GM18907 (cell line): ENCODE measurements around the gene CALHM6.
"Not testable (repeated sequence)": the region's sequence is repeated elsewhere in the genome, so short reads cannot be mapped to it uniquely, and the experiment has no call there.

Experiments
- ATAC-seq: cut with Tn5 transposase; IDR thresholded peaks from one replicate; pipeline ENCODE4 v1.9.1; 2021; ENCODE audit warnings: mild to moderate bottlenecking, moderate library complexity; ENCODE audit not compliant: unreplicated experiment

Gene CALHM6

DNA sequence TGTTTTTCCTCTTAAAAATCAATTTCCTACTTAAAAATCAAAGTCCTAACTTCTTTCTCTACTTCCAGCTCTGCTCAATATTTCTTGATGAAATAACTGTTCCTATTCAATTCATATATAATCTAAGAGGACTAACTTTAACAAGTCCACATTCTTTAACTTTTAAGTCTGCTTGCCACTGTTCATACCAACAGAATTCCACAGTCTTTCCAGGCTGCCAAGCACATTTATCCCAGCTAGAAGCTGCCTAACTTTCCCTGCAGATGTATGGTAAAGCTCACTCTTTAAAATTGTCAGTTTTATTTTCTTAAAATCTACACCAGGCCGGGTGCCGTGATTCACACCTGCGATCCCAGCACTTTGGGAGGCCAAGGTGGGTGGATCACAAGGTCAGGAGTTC, 11.5 kb downstream of the CALHM6 start:
- ATAC-seq = no peak

DNA sequence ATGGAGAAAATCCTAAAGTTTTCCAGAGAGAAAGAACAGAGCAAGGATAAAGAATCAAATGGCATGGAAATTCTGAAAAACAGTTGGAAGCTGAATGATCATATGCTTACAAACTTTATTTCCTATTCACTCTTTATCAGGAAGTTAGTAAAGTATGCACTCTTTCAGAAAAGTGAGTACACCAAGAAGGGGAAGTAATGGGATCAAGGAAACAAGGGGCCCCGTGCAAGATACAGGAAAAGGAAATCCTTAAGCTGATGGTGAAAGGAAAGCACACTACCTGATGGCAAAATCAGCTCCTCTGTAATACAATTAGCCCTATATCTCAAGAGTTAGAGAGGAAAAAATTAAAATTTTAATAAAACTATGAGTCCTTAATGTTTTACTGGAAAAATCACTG, 14.0 kb downstream of the CALHM6 start:
- ATAC-seq = no peak

DNA sequence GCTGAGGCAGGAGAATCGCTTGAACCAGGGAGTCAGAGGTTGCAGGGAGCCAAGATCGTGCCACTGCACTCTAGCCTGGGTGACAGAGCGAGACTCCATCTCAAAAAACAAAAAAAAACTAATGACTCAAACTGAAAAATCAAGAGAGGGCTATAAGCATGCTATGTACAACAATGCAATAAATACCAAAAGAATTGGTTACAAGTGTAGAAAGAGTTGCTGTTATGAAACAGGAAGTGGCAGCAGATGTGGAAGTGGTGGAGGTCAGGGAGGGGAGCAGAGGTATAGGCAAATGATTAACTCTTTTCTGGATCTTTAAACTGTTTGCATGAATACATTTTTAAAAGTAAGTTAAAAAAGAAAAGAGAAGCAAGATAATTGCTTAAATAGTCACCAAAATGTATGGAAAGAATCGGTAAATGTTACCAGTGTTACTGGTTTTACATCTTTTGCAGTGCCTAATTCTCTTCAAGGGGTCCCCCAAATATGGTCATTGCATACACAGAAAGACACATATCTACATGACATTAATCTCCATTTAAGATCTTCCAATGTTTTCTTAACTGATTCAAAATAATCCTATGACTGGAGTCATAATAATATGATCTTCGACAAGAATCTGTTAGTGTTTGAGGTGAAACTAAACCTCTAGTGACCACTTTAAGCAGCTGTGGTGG, 15.0 kb downstream of the CALHM6 start:
- peak; percentile 100 for ATAC-seq

DNA sequence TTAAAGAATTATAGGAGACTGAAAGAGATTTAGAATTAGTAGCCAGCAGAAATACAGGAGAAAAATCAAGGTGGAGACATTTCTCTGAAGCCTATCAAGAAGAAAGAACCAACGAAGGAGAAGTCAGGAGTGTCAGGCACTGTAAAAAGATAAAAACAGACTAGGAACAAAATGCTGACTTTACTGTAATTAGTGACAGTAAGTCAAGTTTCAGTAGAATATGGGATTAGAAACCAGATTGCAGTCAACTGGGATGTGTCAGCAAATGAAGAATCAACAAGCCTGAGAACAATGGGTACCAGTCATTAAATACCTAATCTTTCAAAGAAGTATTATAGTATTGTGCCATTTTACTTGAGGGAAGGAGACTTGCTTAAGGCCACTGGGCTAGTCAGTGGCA, 21.6 kb downstream of the CALHM6 start:
- ATAC-seq = no peak

DNA sequence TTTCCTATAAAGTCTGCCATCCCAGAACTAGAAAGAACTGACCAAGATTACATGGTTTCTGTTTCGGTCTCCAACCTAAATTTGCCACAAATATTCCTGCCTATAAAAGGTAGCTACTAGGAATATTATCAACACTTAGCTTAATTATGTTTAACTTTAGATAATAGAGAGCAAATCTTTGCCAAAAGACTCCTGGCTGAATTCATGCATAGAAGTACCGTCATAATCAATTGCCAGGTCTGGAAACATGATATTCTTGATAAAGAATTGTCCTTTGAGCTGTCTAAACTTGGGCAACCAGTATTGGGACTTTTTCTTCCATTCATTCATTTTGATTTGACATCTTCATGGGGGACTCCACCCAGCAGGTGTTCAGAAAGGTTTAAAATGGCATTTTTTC, 22.4 kb downstream of the CALHM6 start:
- ATAC-seq = no peak

DNA sequence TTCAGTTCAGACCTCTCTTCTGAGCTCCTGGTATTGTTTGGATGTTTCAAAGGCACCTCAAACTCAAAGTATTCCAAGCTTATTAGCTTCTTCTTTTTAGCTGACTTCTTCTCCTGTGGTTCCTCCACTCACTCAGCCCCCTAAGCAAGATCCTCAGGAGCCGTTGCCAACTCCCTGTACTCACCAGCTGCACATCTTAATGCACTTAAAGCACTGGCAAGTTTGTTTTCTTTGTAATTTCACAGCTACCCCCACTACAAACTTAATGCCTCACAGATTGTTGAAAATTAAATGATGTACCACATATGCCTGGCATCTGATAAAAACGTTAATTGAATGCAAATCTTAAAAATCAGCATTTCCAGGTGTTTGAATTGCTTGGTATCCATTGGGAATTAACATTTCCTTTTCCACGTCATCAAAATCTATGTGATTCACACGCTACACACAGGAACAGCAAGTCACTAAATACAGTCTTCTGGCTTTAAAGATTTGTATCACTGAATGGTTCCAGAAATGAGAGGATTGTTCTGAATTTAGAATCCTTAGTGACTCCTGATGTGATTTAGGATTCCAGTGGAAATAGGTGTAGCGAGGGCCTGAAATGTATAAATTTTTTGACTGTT, 24.5 kb downstream of the CALHM6 start:
- no peak for ATAC-seq

DNA sequence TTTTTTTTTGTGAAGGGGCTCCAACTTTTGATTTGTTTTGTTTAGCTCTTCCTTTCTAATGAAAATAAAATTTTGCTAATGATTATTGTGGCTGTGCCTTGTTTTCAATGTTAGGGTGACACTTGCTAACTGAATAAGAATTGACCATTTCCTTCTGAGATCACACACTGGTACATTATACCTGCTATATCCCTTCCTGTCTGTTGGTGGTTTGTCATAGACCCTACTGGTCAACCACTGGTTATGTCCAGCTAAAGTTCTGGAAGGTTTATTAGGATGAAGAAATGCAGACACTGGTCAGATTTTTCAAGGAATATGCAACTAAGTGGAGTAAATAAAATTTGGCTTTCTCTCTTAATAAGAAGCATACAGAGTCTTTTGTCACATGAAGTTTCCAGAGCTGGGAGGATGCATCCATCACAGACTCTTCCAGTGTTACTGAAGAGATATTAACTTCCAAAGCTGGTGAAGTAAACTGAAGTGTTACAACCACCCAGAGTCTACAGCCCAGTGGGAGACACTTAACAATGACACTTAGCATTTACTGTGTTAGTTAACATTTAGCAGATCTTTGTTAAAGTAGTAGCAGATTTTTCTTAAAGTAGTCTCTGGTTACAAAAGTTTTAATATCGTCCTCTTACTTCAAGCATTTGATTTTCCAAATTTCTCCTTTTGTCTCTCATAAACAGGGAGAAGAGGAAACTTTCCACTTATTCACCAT, 30.6 kb downstream of the CALHM6 start:
- no peak for ATAC-seq

DNA sequence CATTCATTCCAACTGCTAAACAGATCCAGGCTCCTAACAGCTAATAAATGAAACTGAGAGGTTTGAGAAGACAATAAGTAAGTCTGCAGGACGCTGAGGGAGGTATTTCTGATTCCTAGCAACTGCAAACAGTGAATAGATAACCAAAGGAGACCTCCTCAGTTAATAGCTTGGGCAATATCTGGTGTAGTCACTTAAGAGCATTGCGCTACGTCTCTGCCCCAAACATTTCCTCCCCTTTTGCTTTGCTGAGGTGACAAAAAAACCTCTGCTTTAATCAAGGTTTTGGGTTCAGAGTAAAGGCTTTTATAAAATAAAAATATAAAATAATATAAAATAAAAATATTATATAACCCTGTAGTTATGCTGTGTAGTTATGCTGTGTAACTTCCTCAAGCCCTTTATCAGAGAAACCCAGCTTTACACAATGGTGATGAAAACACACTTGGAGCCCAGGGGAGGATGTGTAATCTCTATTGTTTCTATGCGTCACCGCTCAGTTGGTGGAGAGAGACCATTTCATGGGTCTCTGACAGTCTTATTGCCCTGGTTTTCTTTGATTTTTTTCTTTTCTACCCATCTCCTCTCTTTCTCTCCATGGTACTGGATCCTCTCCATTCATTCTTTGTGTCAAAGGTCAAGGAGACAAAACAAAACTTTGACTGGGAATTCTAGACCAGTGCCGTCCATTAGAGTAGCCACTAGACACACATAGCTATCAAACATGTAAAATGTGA, 31.3 kb downstream of the CALHM6 start:
- no peak for ATAC-seq

DNA sequence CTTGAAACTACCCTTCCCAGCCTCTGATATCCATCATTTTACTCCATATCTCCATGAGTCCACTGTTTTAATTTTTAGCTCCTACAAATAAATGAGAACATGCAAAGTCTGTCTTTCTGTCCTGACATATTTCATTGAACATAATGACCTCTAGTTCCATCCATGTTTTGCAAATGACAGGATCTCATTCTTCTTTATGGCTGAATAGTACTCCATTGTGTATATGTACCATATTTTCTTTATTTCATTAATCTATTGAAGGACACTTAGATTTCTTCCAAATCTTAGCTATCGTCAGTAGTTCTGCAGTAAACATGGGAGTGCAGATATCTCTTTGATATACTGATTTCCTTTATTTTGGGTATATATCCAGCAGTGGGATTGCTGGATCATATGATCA, 34.0 kb downstream of the CALHM6 start:
- not testable (repeated sequence) for ATAC-seq

DNA sequence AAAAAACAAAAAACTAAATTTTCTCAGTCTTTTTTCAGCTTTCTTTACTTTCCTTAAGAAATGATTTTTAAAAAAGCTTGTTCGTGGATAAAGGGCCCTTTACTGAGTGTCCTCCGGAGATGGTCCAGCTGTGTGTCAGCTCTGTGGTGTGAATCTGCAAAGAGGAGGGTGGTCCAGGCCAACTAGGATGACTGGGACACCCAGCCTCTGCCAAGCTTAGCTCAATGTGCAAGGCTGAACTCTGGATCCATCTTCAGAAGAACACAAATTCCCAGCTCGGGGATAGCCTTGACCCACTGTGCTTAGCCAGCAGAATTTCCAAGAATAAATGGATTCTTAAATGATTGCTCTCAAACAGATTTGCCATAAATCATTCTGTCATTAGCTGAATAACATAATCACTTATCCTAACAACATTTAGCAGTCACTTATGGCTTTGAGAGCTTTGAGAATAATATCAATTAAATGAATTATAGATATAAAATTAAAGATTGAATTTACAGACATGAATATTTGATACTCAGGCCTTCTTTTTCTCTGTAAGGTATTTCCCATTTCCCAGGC, 36.0 kb downstream of the CALHM6 start:
- ATAC-seq = no peak

DNA sequence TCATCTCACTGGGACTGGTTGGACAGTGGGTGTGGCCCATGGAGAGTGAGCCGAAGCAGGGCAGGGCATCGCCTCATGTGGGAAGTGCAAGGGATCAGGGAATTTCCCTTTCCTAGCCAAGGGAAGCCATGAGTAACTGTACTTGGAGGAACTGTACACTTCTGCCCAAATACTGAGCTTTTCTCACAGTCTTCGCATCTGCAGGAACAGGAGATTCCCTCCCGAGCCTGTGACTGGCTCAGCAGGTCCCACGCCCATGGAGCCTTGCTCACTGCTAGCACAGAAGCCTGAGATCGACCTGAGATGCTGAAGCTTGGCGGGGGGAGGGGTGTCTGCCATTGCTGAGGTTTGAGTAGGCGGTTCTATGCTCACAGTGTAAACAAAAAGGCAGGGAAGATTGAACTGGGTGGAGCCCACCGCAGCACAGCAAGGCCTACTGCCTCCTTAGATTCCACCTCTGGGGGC, 39.8 kb downstream of the CALHM6 start:
- ATAC-seq = no peak

DNA sequence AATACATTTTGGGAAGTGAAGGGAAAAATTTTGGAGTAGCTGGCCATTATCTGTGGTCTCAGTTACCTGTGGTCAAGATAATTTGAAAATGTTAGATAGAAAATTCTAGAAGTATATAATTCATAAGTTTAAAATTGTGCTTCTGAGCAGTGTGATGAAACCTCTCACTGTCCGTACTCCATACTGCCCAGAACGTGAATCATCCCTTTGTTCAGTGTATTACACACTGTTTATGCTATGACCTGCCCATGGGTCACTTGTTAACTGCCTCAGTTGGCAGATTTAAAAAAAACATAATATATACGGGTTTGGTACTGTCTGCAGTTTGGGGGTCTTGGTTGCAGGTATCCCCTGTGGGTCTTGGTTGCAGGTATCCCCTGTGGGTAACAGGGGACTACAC, 46.1 kb downstream of the CALHM6 start:
- no peak for ATAC-seq

DNA sequence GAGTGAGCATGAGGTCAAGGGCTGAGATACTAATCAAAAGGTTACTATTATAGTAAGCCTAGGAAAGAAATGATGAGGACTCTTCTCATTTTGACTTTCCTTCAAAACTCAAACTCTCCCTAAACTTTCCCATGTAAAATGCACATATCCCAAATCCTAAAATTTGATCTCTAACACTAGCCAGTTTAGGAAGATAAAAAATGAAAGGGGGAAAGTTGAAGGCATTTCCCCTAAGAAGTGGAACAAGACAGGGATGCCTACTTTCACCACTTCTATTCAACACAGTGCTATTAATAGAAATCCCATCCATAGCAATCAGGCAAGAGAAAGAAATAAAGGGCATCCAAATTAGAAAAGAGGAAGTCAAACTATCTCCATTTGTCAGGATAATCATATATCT, 47.4 kb downstream of the CALHM6 start:
- ATAC-seq = no peak

DNA sequence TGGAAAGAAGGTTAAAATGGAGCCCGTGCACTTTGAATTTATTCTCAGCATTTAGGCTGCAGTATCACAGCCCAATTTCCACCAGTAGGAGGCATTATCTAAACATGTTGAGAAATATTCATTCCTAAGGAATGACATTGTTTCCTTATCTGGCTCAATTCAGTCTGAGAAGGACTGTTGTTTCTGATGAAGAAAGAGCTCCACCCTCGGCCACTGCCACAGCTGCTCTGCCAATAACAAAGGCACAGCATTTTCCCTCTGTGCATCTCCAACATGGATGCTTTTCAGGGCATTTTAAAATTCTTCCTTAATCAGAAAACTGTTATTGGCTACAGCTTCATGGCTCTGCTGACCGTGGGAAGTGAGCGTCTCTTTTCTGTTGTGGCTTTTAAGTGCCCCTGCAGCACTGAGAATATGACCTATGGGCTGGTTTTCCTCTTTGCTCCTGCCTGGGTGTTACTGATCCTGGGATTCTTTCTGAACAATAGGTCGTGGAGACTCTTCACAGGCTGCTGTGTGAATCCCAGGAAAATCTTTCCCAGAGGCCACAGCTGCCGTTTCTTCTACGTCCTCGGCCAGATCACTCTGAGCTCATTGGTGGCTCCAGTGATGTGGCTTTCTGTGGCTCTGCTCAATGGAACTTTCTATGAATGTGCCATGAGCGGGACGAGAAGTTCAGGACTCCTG, 50.4 kb downstream of the CALHM6 start, which contains the start of gene CALHM5:
Gene CALHM5, plus strand, starts transcription at position 216 of the 687 bp plus-strand sequence. Its CDS starts 58 bp downstream, at position 274.
- ATAC-seq = no peak

DNA sequence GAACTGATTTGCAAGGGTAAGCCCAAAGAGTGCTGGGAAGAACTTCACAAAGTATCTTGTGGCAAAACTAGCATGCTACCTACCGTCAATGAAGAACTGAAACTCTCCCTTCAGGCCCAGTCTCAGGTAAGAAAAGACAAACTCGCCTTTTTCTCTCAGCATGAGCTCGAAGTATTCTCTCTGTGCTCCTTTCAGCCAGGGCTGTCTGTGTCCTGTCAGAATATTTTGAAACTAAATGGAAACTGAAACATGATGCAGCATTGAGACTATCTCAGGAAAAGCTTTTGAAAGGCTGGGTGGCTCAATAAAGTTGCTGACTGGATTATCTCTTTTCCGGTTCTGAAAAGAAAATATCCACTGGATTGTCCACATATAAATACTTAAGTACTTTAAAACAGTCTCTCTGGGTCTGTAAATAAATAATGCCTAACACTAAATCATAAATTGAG, 51.0 kb downstream of the CALHM6 start:
- ATAC-seq = peak; percentile 70

DNA sequence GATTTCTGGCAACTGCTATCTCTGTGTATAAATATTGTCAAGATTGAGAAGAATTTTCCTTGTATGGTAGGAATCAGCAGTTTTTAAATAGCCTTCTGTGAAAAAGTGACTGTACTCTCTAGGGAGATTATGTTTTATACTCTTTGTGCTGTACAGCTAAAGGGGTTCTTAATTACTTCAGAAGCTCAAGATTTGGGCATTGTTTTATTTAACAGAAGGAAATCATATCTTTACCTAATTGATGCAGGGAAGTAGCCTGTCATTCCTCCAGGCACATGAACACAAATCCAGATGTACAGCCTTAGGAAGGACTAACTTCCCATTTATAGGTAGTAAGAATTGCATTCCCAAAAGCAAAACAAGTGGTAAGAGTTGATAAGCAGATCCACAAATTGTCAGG, 51.6 kb downstream of the CALHM6 start:
- no peak for ATAC-seq
